H1 (cell line): ENCODE measurements around the gene ZNF593. TPM values are rescaled to one million over a fixed set of nuclear protein-coding genes. Genes with fewer than 3 reads are reported as not detected.
A peak's percentile ranks its signal among the peaks of the same experiment; 100 is the strongest.

Experiments
- CTCF ChIA-PET: fragments of 300-600 bp; sonication (Branson Sonifier 250); formaldehyde crosslinking; loops from one replicate; lab custom pipeline; 2021; ENCODE audit not compliant: partially characterized antibody; lab: Charles Lee
- POLR2A ChIA-PET: fragments of 300-600 bp; sonication (Branson Sonifier 250); formaldehyde crosslinking; loops from one replicate; lab custom pipeline; 2021; ENCODE audit warnings: inconsistent platforms; ENCODE audit not compliant: partially characterized antibody; lab: Charles Lee
- DNase-seq, 2 experiments: peaks; one replicate each; pipeline versions ENCODE4 v3.0.0 to v3.0.0-alpha.2; 2010 to 2022; ENCODE audit warnings: low spot score in 2 of 2, low read depth in 1 of 2, mixed read lengths in 1 of 2
- FAIRE-seq: peaks from 2 replicates; lab custom pipeline; 2011; peaks lifted over from hg19 to GRCh38; lab: Jason Lieb, UNC
- H2AFZ ChIP-seq: 2 replicates; pipeline ENCODE4 v1.8.1; 2012; ENCODE audit warnings: low read length, inconsistent platforms
- H2AK5ac ChIP-seq: 2 replicates; pipeline ENCODE4 v1.6.1; 2013; ENCODE audit warnings: low read depth, low read length
- H2BK120ac ChIP-seq: replicated peaks from 2 replicates; pipeline ENCODE3; 2013; ENCODE audit warnings: low read depth, low read length, inconsistent platforms
- H2BK12ac ChIP-seq: 2 replicates; pipeline ENCODE4 v1.6.1; 2013; ENCODE audit warnings: low read depth, low read length
- H2BK15ac ChIP-seq: 2 replicates; pipeline ENCODE4 v1.6.1; 2013; ENCODE audit warnings: low read length
- H2BK20ac ChIP-seq: 2 replicates; pipeline ENCODE4 v1.6.1; 2013; ENCODE audit warnings: low read length
- H2BK5ac ChIP-seq: 2 replicates; pipeline ENCODE4 v1.6.1; 2013; ENCODE audit warnings: low read depth, low read length
- H3K14ac ChIP-seq: 2 replicates; pipeline ENCODE4 v1.6.1; 2013; ENCODE audit warnings: inconsistent platforms; ENCODE audit not compliant: insufficient read length
- H3K18ac ChIP-seq: 2 replicates; pipeline ENCODE4 v1.6.1; 2013; ENCODE audit warnings: low read length; ENCODE audit errors: extremely low read depth
- H3K23ac ChIP-seq: 2 replicates; pipeline ENCODE4 v1.6.1; 2013; ENCODE audit warnings: inconsistent platforms; ENCODE audit not compliant: insufficient read length
- H3K23me2 ChIP-seq: 2 replicates; pipeline ENCODE4 v1.6.1; 2013; ENCODE audit warnings: low read depth, low read length
- H3K27ac ChIP-seq: 2 replicates; pipeline ENCODE4 v1.6.1; 2011; ENCODE audit warnings: low read depth, low read length, inconsistent platforms
- H3K27me3 ChIP-seq, 4 experiments: replicated peaks in 1 of 4; 1 replicate in 1 of 4; 2 replicates in 3 of 4; pipeline versions ENCODE4 v1.6.1 to v1.8.1; 2011 to 2013; ENCODE audit warnings: low read length in 3 of 4, mild to moderate bottlenecking in 3 of 4, inconsistent platforms in 2 of 4, mixed read lengths in 2 of 4, moderate library complexity in 1 of 4; ENCODE audit not compliant: control insufficient read depth in 3 of 4, insufficient read depth in 3 of 4; ENCODE audit errors: extremely low read depth in 1 of 4
- H3K36me3 ChIP-seq, 4 experiments: 2 replicates each; pipeline versions ENCODE4 v1.6.1 to v1.8.1; 2011 to 2013; ENCODE audit warnings: mild to moderate bottlenecking in 4 of 4, low read length in 3 of 4, moderate library complexity in 2 of 4, control low read depth in 1 of 4, inconsistent platforms in 1 of 4; ENCODE audit not compliant: insufficient read depth in 4 of 4, control insufficient read depth in 2 of 4
- H3K4ac ChIP-seq: replicated peaks from 2 replicates; pipeline ENCODE3; 2013; ENCODE audit warnings: low read length, low read depth, mixed read lengths, inconsistent platforms; ENCODE audit not compliant: insufficient read length
- H3K4me1 ChIP-seq, 4 experiments: replicated peaks in 1 of 4; 1 replicate in 1 of 4; 2 replicates in 3 of 4; pipeline versions ENCODE4 v1.6.1 to v1.8.1; 2011 to 2013; ENCODE audit warnings: low read length in 3 of 4, inconsistent platforms in 2 of 4, mixed read lengths in 1 of 4; ENCODE audit not compliant: insufficient read depth in 4 of 4, control insufficient read depth in 3 of 4
- H3K4me2 ChIP-seq, 2 experiments: 2 replicates each; pipeline versions ENCODE4 v1.6.1 to v1.8.1; 2011 to 2013; ENCODE audit warnings: low read depth in 2 of 2, low read length in 2 of 2, control low read depth in 1 of 2, inconsistent platforms in 1 of 2, mild to moderate bottlenecking in 1 of 2; ENCODE audit not compliant: insufficient read depth in 1 of 2
- H3K4me3 ChIP-seq, 4 experiments: fragments of 200-600, 300-600 bp in 1 of 4; sonication (generic), shearing (Covaris generic), sonication (Bioruptor Twin) in 1 of 4; 2 replicates each; pipeline versions ENCODE4 v1.5.1 to v1.8.1; 2011 to 2016; ENCODE audit warnings: low read length in 4 of 4, low read depth in 3 of 4, control low read depth in 2 of 4, inconsistent platforms in 2 of 4, mild to moderate bottlenecking in 2 of 4, mixed read lengths in 1 of 4, moderate library complexity in 1 of 4; ENCODE audit not compliant: insufficient read depth in 2 of 4; ENCODE audit errors: extremely low read depth in 1 of 4
- H3K56ac ChIP-seq: replicated peaks from 2 replicates; pipeline ENCODE3; 2013; ENCODE audit warnings: low read depth, mild to moderate bottlenecking, mixed read lengths, low read length, inconsistent platforms; ENCODE audit not compliant: insufficient read length
- H3K79me1 ChIP-seq: 2 replicates; pipeline ENCODE4 v1.6.1; 2013; ENCODE audit warnings: low read depth, low read length, control low read depth
- H3K79me2 ChIP-seq, 2 experiments: 2 replicates each; pipeline versions ENCODE4 v1.6.1 to v1.8.1; 2012 to 2013; ENCODE audit warnings: low read length in 2 of 2, mild to moderate bottlenecking in 2 of 2, inconsistent platforms in 1 of 2; ENCODE audit not compliant: insufficient read depth in 2 of 2, control insufficient read depth in 1 of 2
- H3K9ac ChIP-seq, 4 experiments: replicated peaks in 1 of 4; 1 replicate in 1 of 4; 2 replicates in 3 of 4; pipeline versions ENCODE4 v1.6.1 to v1.8.1; 2011 to 2013; ENCODE audit warnings: low read depth in 3 of 4, low read length in 3 of 4, control low read depth in 2 of 4, mild to moderate bottlenecking in 2 of 4, moderate library complexity in 2 of 4, inconsistent platforms in 1 of 4; ENCODE audit errors: extremely low read depth in 1 of 4
- H3K9me3 ChIP-seq, 2 experiments: 2 replicates each; pipeline versions ENCODE4 v1.6.1 to v1.8.1; 2012 to 2013; ENCODE audit warnings: mild to moderate bottlenecking in 2 of 2, moderate library complexity in 2 of 2, control low read depth in 1 of 2, inconsistent platforms in 1 of 2, low read depth in 1 of 2, low read length in 1 of 2, mixed read lengths in 1 of 2; ENCODE audit not compliant: insufficient read depth in 2 of 2
- H4K20me1 ChIP-seq, 2 experiments: replicated peaks in 1 of 2; 2 replicates each; pipeline versions ENCODE3 to v1.8.1; 2011 to 2013; ENCODE audit warnings: inconsistent platforms in 2 of 2, low read length in 2 of 2, mild to moderate bottlenecking in 1 of 2; ENCODE audit not compliant: insufficient read depth in 2 of 2, control insufficient read depth in 1 of 2
- H4K5ac ChIP-seq: 2 replicates; pipeline ENCODE4 v1.6.1; 2013; ENCODE audit warnings: low read length, low read depth, mixed read lengths, inconsistent platforms; ENCODE audit not compliant: insufficient read length
- H4K8ac ChIP-seq: 2 replicates; pipeline ENCODE4 v1.8.0; 2013; ENCODE audit warnings: mild to moderate bottlenecking, moderate library complexity, low read length, inconsistent platforms; ENCODE audit not compliant: insufficient read depth; ENCODE audit errors: extremely low read depth
- H4K91ac ChIP-seq: replicated peaks from 2 replicates; pipeline ENCODE3; 2013; ENCODE audit warnings: low read length, mixed read lengths, inconsistent platforms; ENCODE audit not compliant: insufficient read length
- BACH1 ChIP-seq: IDR thresholded peaks from 2 replicates; pipeline ENCODE4 v1.6.1; 2012; ENCODE audit warnings: low read length, improper control_type of control experiment
- GABPA ChIP-seq: IDR thresholded peaks from 2 replicates; pipeline ENCODE4 v1.6.1; 2011; ENCODE audit warnings: mild to moderate bottlenecking, low read length, moderate library complexity, borderline replicate concordance; ENCODE audit not compliant: insufficient read depth
- GTF2F1 ChIP-seq: IDR thresholded peaks from 2 replicates; pipeline ENCODE4 v1.6.1; 2012; ENCODE audit warnings: low read depth, low read length, improper control_type of control experiment, borderline replicate concordance
- TCF12 ChIP-seq: IDR thresholded peaks from 2 replicates; pipeline ENCODE4 v1.6.1; 2011; ENCODE audit warnings: low read depth, mild to moderate bottlenecking, low read length
- WGBS, 2 experiments: shearing (Covaris generic) in 1 of 2; methylation state at CpG; one replicate each; pipeline versions ENCODE4 v1.1.6 to v1.1.7; 2013 to 2015; ENCODE audit warnings: low lambda C conversion rate in 2 of 2, mixed read lengths in 2 of 2, inconsistent platforms in 1 of 2, low coverage in 1 of 2, missing lambda C conversion rate in 1 of 2; ENCODE audit not compliant: insufficient replicate concordance in 2 of 2, insufficient coverage in 1 of 2, insufficient read length in 1 of 2; ENCODE audit errors: extremely low coverage in 1 of 2, missing lambda C conversion rate in 1 of 2; 5-methylcytosine and 5-hydroxymethylcytosine counted together
- polyA plus RNA-seq, 7 experiments: library from polyadenylated mRNA; depleted of rRNA in 3 of 7; stranded (reverse) in 5 of 7; unstranded in 2 of 7; fragments of >200 nt in 5 of 7; fragments of 200-250 nt in 2 of 7; gene quantifications; 1 replicate in 5 of 7; 2 replicates in 1 of 7; 4 replicates in 1 of 7; pipeline versions ENCODE4 v1.2.1 to v1.2.3, GENCODE V29; 2011 to 2013; ENCODE audit warnings: missing spikeins in 2 of 7, mixed read lengths in 2 of 7
- total RNA-seq: library from RNA; stranded (reverse); fragmentation: NEBNext Ultra II Directional; extraction: Animal tissue kit (Norgen Biotek cat#: 25700); gene quantifications from 2 replicates; pipeline ENCODE4 v1.2.1, GENCODE V29; 2021

Gene ZNF593
- total and polyA plus RNA-seq, 2 of the 8 experiments (the other 6 are each of a cell fraction or from before 2014, with no cell fraction given), result 38.2 to 68.0 TPM

DNA sequence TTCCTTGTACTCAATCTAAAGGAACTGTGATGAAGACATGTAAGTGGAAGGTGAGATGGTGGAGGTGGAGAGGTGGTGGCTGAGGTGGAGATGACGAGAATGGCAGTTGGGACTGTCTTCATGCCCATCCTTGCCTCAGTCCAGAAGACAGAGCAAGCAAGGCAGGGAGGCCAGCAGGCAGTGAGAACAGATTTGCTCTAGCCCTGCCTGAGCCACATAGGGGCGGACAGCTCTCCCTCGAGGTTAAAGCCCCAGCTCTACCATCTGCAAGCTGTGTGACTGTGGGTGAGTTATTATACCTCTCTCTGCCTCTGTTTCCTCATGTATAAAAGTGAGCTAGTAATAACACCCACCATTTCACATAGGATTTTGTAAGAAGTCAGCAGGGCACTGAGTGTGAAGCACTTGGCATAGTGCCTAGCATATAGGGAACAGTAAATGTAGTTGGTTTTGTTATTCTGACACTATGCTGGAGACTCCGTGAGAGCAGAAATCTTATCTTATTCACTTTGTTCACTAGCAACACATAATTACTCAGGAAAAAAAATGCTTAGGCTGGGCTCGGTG lies 15.7 kb upstream of the ZNF593 start:
- DNase-seq (no peak), FAIRE-seq (no peak)
- H3K79me2 ChIP-seq, result no peaks in the 10 kb centered on the region
- H2AK5ac ChIP-seq, result no peak overlapping the region
- H3K4me1 ChIP-seq, result peaks cover 14 to 36% (median 25%) of the 10 kb centered on the region in 4 experiments
- no peak overlapping the region for H3K27ac ChIP-seq
- no peak overlapping the region for H4K8ac ChIP-seq
- H3K79me1 ChIP-seq, result no peaks in the 10 kb centered on the region
- H2AFZ ChIP-seq, result no peak overlapping the region
- no peak overlapping the region for H2BK20ac ChIP-seq
- no peak overlapping the region for H3K4ac ChIP-seq
- no peak overlapping the region for H2BK12ac ChIP-seq
- H3K18ac ChIP-seq, result no peak overlapping the region
- ChIA-PET POLR2A (no interaction called here), CTCF (interaction anchor here (1.0 to 6.0 kb wide), 7 partner anchors 9 to 125 kb away, joined by 3 to 47 read pairs (median 5); partner anchors contain the start of genes C1orf232, CEP85 and ZNF593)
- no peak overlapping the region for H2BK120ac ChIP-seq
- H3K36me3 ChIP-seq, result no peaks in the 10 kb centered on the region
- TF ChIP-seq GTF2F1 (no peak), TCF12 (0 out of 2 replicates have a peak, but pooled peaks have one; percentile 27), BACH1 (no peak), GABPA (no peak)
- no peak overlapping the region for H4K5ac ChIP-seq
- no peak overlapping the region for H2BK5ac ChIP-seq
- H3K27me3 ChIP-seq, result peaks cover 25 to 72% (median 55%) of the 10 kb centered on the region in 4 experiments
- 70% methylated on average over 5 of the region's 5 CpGs; no CpG with 5 or more reads in 1 of the 2 experiments for WGBS, 2 experiments
- H2BK15ac ChIP-seq, result no peak overlapping the region
- peak overlapping the region; percentile 74 to 80; a peak in 1 of 4 replicates for H3K4me2 ChIP-seq
- H3K23ac ChIP-seq, result no peak overlapping the region
- no peak overlapping the region for H3K4me3 ChIP-seq
- H4K91ac ChIP-seq, result no peak overlapping the region
- H3K23me2 ChIP-seq, result peaks cover 10% of the 10 kb centered on the region
- no peaks in the 10 kb centered on the region for H3K9me3 ChIP-seq
- H3K9ac ChIP-seq, result no peak overlapping the region
- H4K20me1 ChIP-seq, result peaks cover 10 to 11% of the 10 kb centered on the region in 2 experiments
- H3K14ac ChIP-seq, result no peak overlapping the region
- no peak overlapping the region for H3K56ac ChIP-seq
